Right kidney (tissue), 1 donor: ENCODE results near the gene DTL.

ENCODE experiments used
- DNase-seq: peaks from one replicate; pipeline ENCODE4 v3.0.0-alpha.2; 2016

The DTL gene

DNA sequence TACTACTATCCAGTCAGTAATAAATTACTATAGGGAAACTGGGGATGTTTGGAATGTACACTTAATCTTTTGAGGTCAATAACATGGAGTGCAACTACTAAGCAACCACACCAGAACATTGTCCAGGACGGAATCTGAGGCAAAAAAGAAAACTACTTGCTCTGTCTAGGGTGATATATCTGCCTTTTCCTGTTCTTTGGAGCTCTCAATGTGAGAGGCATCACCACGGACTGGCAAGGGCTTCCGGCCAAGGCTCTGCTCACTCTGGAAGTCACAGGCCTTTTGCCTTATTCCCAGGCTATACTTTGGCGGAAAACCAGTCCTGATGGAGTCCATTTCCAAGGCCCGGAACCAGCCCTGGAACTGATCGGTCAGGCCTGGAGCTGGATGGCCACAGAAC, 94.2 kb downstream of the DTL start:
- DNase-seq = no peak

GRCh38 chr1:212132025-212132424, 96.5 kb downstream of the DTL start:
- DNase-seq = no peak

GRCh38 chr1:212133319-212133718, 97.8 kb downstream of the DTL start:
- no peak for DNase-seq

- DNase-seq = no peak
These were observed 99.6 kb downstream of the DTL start for GRCh38 chr1:212135166-212135565.

DNA sequence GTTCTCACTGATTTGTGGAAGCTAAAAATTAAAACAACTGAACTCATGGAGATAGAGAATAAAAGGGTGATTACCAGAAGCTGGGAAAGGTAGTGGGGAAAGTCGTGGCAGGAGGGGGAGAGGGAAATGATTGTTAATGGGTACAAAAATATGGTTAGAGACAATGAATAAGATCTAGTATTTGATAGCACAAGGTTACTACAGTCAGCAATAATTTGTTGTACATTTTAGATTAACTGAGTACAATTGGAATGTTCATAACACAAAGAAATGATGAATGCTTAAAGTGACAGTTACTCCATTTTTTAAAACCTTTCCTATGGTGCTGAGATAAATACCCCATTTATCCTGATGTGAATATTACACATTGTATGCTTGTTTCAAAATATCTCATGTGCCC, 102.3 kb downstream of the DTL start:
- DNase-seq = no peak

DNA sequence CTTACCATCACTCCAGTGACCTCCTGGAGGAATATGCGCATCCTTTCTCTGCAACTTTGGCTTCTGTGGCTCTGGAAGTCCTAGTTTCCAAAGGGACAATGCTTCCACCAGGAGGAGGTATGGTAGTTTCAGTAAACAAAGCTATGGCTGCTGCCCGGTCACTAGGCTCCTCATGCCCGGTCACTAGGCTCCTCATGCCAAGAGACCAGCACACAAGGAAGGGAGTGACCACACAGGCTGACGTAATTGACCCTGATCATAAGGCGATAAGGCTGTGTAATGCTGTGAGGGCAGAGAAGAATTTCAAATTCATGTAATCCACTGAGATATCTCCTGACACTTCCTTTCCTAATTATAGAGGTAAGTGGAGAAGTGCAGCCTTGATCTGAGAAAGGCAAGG, 102.9 kb downstream of the DTL start:
- DNase-seq = no peak

- DNase-seq = no peak
These were observed 104.1 kb downstream of the DTL start for GRCh38 chr1:212139526-212140135.

- DNase-seq = no peak
These were observed 105.9 kb downstream of the DTL start for GRCh38 chr1:212141404-212141803.

DNA sequence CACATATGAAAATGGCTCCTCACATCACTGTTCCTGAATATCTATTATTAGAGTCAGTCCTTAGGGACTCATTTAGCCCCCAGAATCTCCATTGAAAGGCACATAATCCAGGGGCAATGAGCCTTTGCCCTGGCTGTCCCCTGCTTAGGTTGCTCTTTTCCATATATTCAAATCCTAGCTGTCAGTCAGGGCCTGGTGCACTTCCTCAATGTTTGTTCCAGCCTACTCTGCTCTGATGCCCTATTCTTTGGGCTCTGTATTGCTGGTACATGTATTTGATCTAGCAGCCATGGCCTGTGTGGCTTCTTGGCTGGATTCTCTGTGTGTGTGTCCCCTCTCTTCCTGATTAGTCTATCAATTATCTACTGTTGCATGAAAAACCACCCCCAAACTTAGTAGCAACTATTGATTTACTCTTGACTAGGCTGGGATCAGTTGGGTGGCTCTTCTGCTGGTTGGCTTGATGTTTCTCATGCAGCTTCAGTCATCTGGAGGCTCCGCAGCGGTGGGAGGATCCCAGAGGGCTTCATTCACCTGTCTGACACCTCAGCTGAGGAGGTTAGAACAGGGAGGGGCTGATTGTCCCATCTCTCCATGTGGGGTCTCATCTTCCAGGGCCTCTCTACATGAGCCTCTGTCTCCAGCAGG, 107.5 kb downstream of the DTL start:
- DNase-seq = no peak

DNA sequence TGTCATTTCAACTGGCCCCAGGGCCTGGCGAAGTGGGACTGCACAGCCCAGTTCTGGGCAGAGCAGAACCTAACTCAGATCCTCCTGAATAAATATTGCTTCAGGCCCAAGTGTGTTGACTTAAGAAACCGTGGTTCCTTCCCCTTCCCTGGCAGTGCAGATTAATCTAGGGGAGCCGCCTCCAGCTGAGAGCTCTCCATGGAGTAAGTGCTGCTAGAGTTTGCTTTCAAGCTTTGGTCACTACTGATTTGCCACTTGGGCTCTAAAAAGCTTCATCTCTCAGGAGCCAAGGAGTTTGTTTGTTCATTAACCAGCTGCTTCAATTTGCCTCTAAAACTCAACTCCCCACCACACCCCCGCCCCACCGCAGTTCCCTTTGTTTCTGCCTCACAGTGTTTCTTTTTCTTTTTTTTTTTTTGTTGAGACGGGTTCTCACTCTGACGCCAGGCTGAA, 112.1 kb downstream of the DTL start:
- no peak for DNase-seq

DNA sequence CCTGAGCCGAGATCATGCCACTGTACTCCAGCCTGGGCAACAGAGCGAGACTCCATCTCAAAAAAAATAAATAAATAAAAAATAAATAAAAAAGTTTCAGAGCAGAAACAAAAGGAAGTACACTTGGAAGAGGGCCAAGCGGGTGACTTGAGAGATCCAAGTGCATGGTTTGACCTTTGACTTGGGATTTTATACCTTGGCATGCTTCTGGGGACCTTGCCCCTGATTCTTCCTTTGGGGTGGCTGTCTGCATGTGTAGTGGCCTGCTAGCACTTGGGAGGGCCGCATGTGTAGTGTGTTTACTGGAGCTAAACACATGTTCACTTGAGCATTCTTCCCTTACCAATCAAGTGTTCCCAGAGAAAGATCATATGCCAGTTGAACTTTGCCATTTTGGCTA, 114.0 kb downstream of the DTL start:
- DNase-seq = no peak

DNA sequence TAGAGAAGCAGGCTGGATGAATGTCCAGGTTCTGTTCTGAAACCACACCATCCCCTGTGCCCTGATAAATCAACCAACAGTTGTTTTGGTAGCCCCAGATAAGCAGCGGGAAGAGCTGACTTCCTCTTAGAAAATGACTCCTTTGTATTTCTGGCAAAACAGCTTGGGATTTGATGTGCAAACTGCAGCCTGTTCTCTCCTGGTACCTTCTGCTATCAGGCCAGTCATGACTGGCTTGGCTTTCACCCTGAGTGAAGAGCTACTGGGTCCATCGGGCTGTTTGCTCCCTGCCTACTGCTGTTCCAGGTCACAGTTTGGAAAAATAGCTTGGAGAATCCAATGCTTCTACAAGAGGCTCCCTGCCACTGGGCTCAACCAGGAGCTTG, 116.8 kb downstream of the DTL start:
- no peak for DNase-seq

- no peak for DNase-seq
These were observed 117.3 kb downstream of the DTL start for GRCh38 chr1:212152869-212153268.

DNA sequence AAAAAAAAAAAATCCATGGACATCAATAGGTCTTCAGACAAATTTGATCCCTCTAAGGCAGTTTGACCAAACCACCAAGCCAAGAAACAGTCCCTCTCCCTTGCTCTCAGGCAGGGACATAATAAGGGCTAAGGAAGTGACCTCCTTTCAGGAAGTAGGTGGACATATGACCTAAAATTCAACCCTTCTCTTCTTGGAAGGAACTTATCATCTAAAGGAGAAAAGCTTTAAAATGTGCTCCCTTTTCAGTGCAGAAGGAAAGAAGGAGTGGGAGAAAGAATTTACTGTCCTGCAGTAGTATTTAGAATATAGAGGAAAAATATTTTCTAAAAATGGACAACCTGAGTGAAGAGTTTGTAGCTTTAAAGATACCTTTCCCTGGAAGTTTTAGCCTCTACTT, 118.1 kb downstream of the DTL start:
- DNase-seq = no peak
